GM18951 (cell line): ENCODE measurements around the gene TRAK1.

Experiments used
- POLR2A ChIP-seq: IDR thresholded peaks from 4 replicates; pipeline ENCODE4 v1.6.1; 2011; ENCODE audit warnings: mild to moderate bottlenecking; ENCODE audit not compliant: insufficient read length, insufficient read depth; ENCODE audit errors: extremely low read depth
- in situ Hi-C: fragments of 300-500 bp; cut with MboI; formaldehyde crosslinking; loops from one replicate; pipeline ENCODE4 v1.12.0; 2022; ENCODE audit warnings: low sequenced_read_pairs, mixed read lengths, inconsistent platforms; ENCODE audit not compliant: unreplicated experiment

Gene TRAK1

GRCh38 chr3:42182555-42182954, 91.4 kb downstream of the TRAK1 start:
- no peak for TF ChIP-seq POLR2A
- in situ Hi-C loops, result no loop called here

GRCh38 chr3:42183991-42184632, 93.0 kb downstream of the TRAK1 start:
- in situ Hi-C loops, result no loop called here
- no peak for TF ChIP-seq POLR2A

GRCh38 chr3:42184651-42185443, 93.7 kb downstream of the TRAK1 start:
- in situ Hi-C loops, result no loop called here
- TF ChIP-seq POLR2A, result no peak

- in situ Hi-C loops, result no loop called here
- no peak for TF ChIP-seq POLR2A
These were observed 96.8 kb downstream of the TRAK1 start for GRCh38 chr3:42187936-42188335.

- in situ Hi-C loops, result no loop called here
- TF ChIP-seq POLR2A, result no peak
These were observed 97.2 kb downstream of the TRAK1 start for GRCh38 chr3:42188376-42188775.

GRCh38 chr3:42189001-42189460, 97.9 kb downstream of the TRAK1 start:
- in situ Hi-C loops, result no loop called here

GRCh38 chr3:42189736-42190135, 98.6 kb downstream of the TRAK1 start:
- in situ Hi-C loops, result no loop called here
- no peak for TF ChIP-seq POLR2A

More at GRCh38 chr3:42189001-42189460, 97.9 kb downstream of the TRAK1 start:
- no peak for TF ChIP-seq POLR2A

GRCh38 chr3:42190701-42191442, 99.7 kb downstream of the TRAK1 start:
- TF ChIP-seq POLR2A, result no peak
- in situ Hi-C loops, result no loop called here

GRCh38 chr3:42191443-42191747, 100.2 kb downstream of the TRAK1 start:
- no peak for TF ChIP-seq POLR2A
- in situ Hi-C loops, result no loop called here

- no peak for TF ChIP-seq POLR2A
- in situ Hi-C loops, result no loop called here
These were observed 101.4 kb downstream of the TRAK1 start for GRCh38 chr3:42192334-42193200.

- in situ Hi-C loops, result no loop called here
- TF ChIP-seq POLR2A, result no peak
These were observed 103.9 kb downstream of the TRAK1 start for GRCh38 chr3:42194943-42195510.

- TF ChIP-seq POLR2A, result peak; percentile 38
- in situ Hi-C loops, result no loop called here
These were observed 104.7 kb downstream of the TRAK1 start for GRCh38 chr3:42195879-42196330.

- in situ Hi-C loops, result no loop called here
- TF ChIP-seq POLR2A, result no peak
These were observed 107.6 kb downstream of the TRAK1 start for GRCh38 chr3:42198709-42199108.
